Muscle of arm (tissue), 14 donors: Measurements from ENCODE around the gene PPAN. TPM values are rescaled to one million over a fixed set of nuclear protein-coding genes. Genes with fewer than 3 reads are reported as not detected.

ENCODE experiments used
- DNase-seq: peaks from one replicate; pipeline ENCODE4 v3.0.0-alpha.2; 2013
- long read RNA-seq, 11 donors: transcript quantifications; one replicate each; lab custom pipeline, GENCODE V29; 2026
- polyA plus RNA-seq, 12 donors: library from polyadenylated mRNA; unstranded; fragments of 120-200 nt; gene quantifications; one replicate each; pipeline ENCODE4 v1.2.1, GENCODE V29; 2013; ENCODE audit not compliant: insufficient read length in 12 of 12

Gene PPAN
- 10 to 100 TPM in 11 of 12 donors, not detected in 1; 19.8 to 35.1 (median 23.4) TPM for polyA plus RNA-seq
- long read RNA-seq, donor 1, partial matches to known transcripts, result 0 of 5 reads
- long read RNA-seq, donor 1, other reads (novel, unspliced or antisense), result 0 of 5 reads
- long read RNA-seq, donor 2, partial matches to known transcripts, result 0 of 3 reads
- long read RNA-seq, donor 2, other reads (novel, unspliced or antisense), result 0 of 3 reads
- long read RNA-seq, donor 3, partial matches to known transcripts, result 0 of 1 reads
- long read RNA-seq, donor 3, other reads (novel, unspliced or antisense), result 0 of 1 reads
- long read RNA-seq, donor 4, partial matches to known transcripts, result 0 of 3 reads
- long read RNA-seq, donor 4, other reads (novel, unspliced or antisense), result 0 of 3 reads
- long read RNA-seq, donor 5, transcript PPAN-201 (12 exons, 1,657 nt), result major isoform, 10 of 12 reads
- long read RNA-seq, donor 5, partial matches to known transcripts, result 0 of 12 reads
- long read RNA-seq, donor 5, other reads (novel, unspliced or antisense), result 0 of 12 reads
- long read RNA-seq, donor 6, transcript PPAN-201 (12 exons, 1,657 nt), result major isoform, 6 of 6 reads
- long read RNA-seq, donor 6, partial matches to known transcripts, result 0 of 6 reads
- long read RNA-seq, donor 6, other reads (novel, unspliced or antisense), result 0 of 6 reads
- long read RNA-seq, donor 7, partial matches to known transcripts, result 0 of 1 reads
- long read RNA-seq, donor 7, other reads (novel, unspliced or antisense), result 0 of 1 reads
- long read RNA-seq, donor 8, transcript PPAN-201 (12 exons, 1,657 nt), result major isoform, 5 of 6 reads
- long read RNA-seq, donor 8, partial matches to known transcripts, result 0 of 6 reads
- long read RNA-seq, donor 8, other reads (novel, unspliced or antisense), result 0 of 6 reads
- long read RNA-seq, donor 9, partial matches to known transcripts, result 0 of 1 reads
- long read RNA-seq, donor 9, other reads (novel, unspliced or antisense), result 0 of 1 reads
- long read RNA-seq, donor 10, transcript PPAN-201 (12 exons, 1,657 nt), result major isoform, 10 of 10 reads
- long read RNA-seq, donor 10, partial matches to known transcripts, result 0 of 10 reads
- long read RNA-seq, donor 10, other reads (novel, unspliced or antisense), result 0 of 10 reads
- long read RNA-seq, donor 11, partial matches to known transcripts, result 0 of 3 reads
- long read RNA-seq, donor 11, other reads (novel, unspliced or antisense), result 0 of 3 reads

- DNase-seq, result peak; percentile 99
Measured at GRCh38 chr19:10106100-10106936, at the start of gene PPAN. PPAN (plus strand) TSS chr19:10106362; CDS start chr19:10106395, 33 bp downstream.

GRCh38 chr19:10061717-10062310, 44.3 kb upstream of the PPAN start:
- no peak for DNase-seq

GRCh38 chr19:10068205-10068604, 38.0 kb upstream of the PPAN start:
- no peak for DNase-seq

- DNase-seq, result no peak
Measured at GRCh38 chr19:10069046-10069445, 37.1 kb upstream of the PPAN start.

GRCh38 chr19:10070730-10071446, 35.3 kb upstream of the PPAN start:
- no peak for DNase-seq

GRCh38 chr19:10074153-10074552, 32.0 kb upstream of the PPAN start:
- no peak for DNase-seq

- DNase-seq, result no peak
Measured at GRCh38 chr19:10076535-10076934, 29.6 kb upstream of the PPAN start.

- DNase-seq, result no peak
Measured at GRCh38 chr19:10078329-10078728, 27.8 kb upstream of the PPAN start.

GRCh38 chr19:10079031-10079453, 27.1 kb upstream of the PPAN start:
- no peak for DNase-seq

- DNase-seq, result no peak
Measured at GRCh38 chr19:10083911-10084310, 22.3 kb upstream of the PPAN start.

- no peak for DNase-seq
Measured at GRCh38 chr19:10084803-10085202, 21.4 kb upstream of the PPAN start.

- DNase-seq, result peak; percentile 77
Measured at GRCh38 chr19:10085641-10086590, 20.2 kb upstream of the PPAN start, which contains the start of gene SHFL. SHFL (plus strand) TSS chr19:10086317; CDS start chr19:10086428, 111 bp downstream.

GRCh38 chr19:10086591-10087192, 19.5 kb upstream of the PPAN start:
- no peak for DNase-seq

GRCh38 chr19:10087296-10088061, 18.7 kb upstream of the PPAN start:
- no peak for DNase-seq

- DNase-seq, result no peak
Measured at GRCh38 chr19:10088949-10089554, 17.1 kb upstream of the PPAN start.

GRCh38 chr19:10089801-10090375, 16.3 kb upstream of the PPAN start:
- DNase-seq, result no peak

- no peak for DNase-seq
Measured at GRCh38 chr19:10091370-10091687, 14.8 kb upstream of the PPAN start.
